ENCODE data around the gene TMEM212.

TMEM212 gene

DNA sequence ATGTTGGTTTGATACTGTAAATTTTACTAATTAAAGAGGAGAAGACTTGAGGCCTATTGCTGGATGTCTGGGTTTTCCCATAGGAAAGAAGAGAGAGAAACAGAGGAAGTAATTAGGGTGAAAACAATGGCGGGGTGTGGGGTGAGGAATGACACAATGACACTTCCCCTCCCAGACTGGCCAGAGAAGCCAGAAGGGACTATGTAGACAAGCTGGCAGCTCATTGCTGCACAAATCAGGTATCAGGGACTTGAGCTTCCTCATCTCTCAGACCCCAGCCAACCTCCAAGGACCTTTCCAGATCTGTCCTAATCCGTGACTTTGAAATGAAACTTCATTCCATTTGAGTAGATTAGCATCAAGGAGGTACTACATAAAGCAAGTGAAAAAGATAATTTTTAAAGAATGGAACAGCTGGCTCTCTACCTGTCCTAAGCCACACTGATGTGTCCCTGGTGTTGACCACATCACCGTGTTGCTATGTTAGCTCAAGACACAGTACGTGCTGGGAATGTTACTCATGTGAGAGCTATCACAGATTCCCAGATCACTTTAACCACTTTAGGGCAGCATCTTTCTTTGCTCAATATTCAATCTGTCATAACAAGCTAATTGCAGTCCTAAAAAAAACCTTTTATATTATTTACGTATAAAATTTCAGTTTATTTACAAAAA, 22.2 kb downstream of the TMEM212 start:
- DNase-seq (ENCODE audit: low read depth), result peak; percentile 44
- TF ChIP-seq, protein P1, sequence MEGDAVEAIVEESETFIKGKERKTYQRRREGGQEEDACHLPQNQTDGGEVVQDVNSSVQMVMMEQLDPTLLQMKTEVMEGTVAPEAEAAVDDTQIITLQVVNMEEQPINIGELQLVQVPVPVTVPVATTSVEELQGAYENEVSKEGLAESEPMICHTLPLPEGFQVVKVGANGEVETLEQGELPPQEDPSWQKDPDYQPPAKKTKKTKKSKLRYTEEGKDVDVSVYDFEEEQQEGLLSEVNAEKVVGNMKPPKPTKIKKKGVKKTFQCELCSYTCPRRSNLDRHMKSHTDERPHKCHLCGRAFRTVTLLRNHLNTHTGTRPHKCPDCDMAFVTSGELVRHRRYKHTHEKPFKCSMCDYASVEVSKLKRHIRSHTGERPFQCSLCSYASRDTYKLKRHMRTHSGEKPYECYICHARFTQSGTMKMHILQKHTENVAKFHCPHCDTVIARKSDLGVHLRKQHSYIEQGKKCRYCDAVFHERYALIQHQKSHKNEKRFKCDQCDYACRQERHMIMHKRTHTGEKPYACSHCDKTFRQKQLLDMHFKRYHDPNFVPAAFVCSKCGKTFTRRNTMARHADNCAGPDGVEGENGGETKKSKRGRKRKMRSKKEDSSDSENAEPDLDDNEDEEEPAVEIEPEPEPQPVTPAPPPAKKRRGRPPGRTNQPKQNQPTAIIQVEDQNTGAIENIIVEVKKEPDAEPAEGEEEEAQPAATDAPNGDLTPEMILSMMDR (IDR thresholded peaks at IDR 0.05; ENCODE audit: low read length, missing control alignments), result no peak

DNA sequence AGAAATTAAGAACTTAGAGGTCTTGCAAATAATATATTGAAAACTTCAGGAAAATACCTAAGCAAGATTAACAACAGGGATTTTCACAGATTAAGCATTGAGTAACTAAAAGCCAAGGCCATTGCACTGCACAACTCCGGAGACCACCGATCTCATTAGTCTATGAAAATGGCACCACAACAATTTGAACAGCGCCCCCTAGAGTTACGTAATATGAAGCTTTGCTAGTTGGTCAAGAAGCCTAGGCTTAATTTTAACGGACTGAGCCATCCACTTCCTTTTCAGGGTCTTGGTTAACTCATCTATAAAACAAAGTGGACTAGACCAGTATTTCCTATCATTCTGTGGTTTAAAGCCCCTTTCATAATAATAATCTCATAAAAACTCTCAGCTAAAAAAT, 24.8 kb downstream of the TMEM212 start:
- no peak overlapping the region for H3K4me3 ChIP-seq (replicated peaks; ENCODE audit: low read depth, low read length)
- no peak for DNase-seq (ENCODE audit: low read depth)
- TF ChIP-seq, protein P1 (IDR thresholded peaks at IDR 0.05; ENCODE audit: low read length, missing control alignments), result peak; percentile 24

More for the DNA sequence above, 22.2 kb downstream of the TMEM212 start:
- H3K4me3 ChIP-seq (replicated peaks; ENCODE audit: low read depth, low read length), result no peak overlapping the region

DNA sequence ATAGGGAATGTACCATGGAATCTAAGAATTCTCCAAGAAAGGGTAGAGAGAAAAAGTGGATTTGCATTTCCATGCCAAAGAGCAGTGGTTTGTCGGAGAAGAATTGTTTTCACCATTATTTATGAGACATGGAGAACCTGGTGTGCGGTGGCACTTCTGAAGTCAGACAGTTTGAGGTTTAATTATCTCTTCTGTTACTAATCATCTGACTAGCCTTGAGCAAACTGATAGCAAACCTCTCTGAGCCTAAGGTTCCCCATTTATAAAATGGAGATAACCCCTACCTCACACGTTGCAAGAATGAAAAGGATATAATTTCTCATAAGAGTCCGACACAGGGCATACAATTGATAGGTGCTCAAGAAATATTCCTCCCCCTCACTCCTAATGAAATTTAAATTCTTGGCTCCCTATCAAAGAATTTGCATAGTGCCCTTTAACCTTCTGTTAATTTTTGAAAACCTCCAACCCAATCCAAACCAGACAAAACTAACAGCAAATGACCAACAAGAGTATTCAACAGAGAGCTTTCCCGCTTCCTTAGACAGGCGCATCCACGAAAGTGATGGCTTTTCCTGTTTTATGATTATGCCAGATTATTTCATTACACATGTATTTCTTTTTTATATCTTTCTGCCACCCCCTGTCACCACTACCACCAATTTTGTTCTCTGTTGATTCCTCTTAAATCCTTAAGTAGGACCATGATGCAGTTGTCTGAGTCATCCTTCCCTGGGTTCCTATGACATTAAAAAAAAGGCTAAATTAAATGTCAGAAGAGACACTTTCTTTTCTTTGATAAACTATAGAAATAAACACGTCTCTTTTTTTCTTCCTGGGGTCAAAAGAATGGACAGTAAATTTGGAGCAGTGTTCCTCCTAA, 28.5 kb downstream of the TMEM212 start:
- no peak overlapping the region for H3K4me3 ChIP-seq (replicated peaks; ENCODE audit: low read depth, low read length)
- TF ChIP-seq, protein P1 (IDR thresholded peaks at IDR 0.05; ENCODE audit: low read length, missing control alignments), result no peak
- DNase-seq (ENCODE audit: low read depth), result no peak

DNA sequence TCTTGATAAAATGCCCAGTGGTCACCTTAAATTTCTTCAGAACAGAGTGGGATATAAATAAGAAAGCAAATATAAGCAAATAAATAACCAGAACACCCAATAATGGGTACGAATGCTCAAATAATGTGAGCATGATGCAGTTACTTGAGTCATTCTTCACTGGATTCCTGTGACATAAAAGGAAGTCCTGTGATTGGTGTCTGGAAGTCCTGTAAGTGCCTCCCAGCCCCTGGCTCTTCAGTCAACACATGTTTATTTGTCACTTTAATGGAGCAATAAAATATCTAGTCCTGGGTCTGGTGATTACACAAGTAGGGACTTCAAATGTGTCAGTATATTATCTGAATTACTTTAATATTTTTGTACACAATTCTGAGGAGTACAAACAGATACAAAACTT, 30.4 kb downstream of the TMEM212 start:
- DNase-seq (ENCODE audit: low read depth), result peak; percentile 68
- no peak overlapping the region for H3K4me3 ChIP-seq (replicated peaks; ENCODE audit: low read depth, low read length)
- TF ChIP-seq, protein P1 (IDR thresholded peaks at IDR 0.05; ENCODE audit: low read length, missing control alignments), result no peak

DNA sequence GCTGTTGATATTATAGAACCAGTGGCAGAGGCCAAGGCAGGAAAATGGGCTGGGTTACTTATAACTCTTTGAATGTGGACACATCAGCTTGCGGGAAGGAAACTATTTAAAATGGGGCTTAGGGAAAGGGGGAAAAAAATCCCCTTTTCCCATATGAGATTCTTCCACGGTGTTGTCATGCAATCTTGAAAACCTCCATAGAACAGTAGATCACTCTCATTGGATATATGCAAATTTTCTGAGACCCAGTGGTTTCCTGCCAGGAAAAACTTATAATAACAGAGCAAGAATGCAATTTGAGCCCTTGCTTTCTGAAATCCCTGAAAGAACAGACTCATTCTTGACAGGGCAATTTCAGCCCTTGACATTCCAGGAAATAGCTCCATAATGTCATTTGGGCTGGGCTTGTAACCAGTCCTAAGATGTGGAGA, 31.1 kb downstream of the TMEM212 start:
- DNase-seq (ENCODE audit: low read depth), result peak; percentile 97
- no peak overlapping the region for H3K4me3 ChIP-seq (replicated peaks; ENCODE audit: low read depth, low read length)
- TF ChIP-seq, protein P1 (IDR thresholded peaks at IDR 0.05; ENCODE audit: low read length, missing control alignments), result no peak

DNA sequence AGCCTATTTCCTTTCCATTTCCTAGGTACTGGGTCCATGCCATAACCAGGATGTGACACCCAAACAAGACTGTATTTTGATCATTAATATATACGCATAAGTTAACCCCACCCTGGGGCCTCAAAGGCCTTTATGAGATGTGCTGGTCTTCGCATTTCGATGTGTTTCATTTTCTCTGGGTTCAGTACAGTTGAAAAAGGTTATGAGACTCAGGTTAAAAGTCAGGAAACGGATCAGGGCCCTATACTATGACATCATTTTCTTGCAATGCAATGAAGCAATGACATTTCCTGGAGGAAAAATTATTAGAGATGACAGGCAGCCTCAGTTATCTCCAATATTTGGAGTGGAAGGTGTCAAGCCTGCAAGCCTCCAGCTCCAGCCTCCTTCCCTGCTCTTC, 31.7 kb downstream of the TMEM212 start:
- H3K4me3 ChIP-seq (replicated peaks; ENCODE audit: low read depth, low read length), result no peak overlapping the region
- DNase-seq (ENCODE audit: low read depth), result peak; percentile 56
- TF ChIP-seq, protein P1 (IDR thresholded peaks at IDR 0.05; ENCODE audit: low read length, missing control alignments), result no peak

Measured in fibroblast of pulmonary artery (primary cell).